SU-DHL-6 (cell line): ENCODE measurements around the gene CDC45.
A peak's percentile ranks its signal among the peaks of the same experiment; 100 is the strongest.

Source experiments
- H2AFZ ChIP-seq: fragments of 200-600 bp; sonication (generic); 2 replicates; pipeline ENCODE4 v1.6.1; 2014; ENCODE audit warnings: low read depth, mild to moderate bottlenecking, moderate library complexity, mixed read lengths, antibody characterized with exemption, low read length; ENCODE audit not compliant: severe bottlenecking
- H3F3A ChIP-seq: fragments of 200-600 bp; shearing (Covaris generic); 2 replicates; pipeline ENCODE4 v1.6.0; 2016; ENCODE audit warnings: antibody characterized with exemption, mild to moderate bottlenecking; ENCODE audit not compliant: insufficient read depth
- H3K27ac ChIP-seq: fragments of 200-600 bp; sonication (generic); 2 replicates; pipeline ENCODE4 v1.5.1; 2016; ENCODE audit warnings: low read depth, mild to moderate bottlenecking, low read length, moderate library complexity, mixed read lengths
- H3K27me3 ChIP-seq: fragments of 200-600 bp; sonication (generic), shearing (Covaris generic); 2 replicates; pipeline ENCODE4 v1.6.0; 2014; ENCODE audit warnings: mild to moderate bottlenecking, low read length
- H3K36me3 ChIP-seq: fragments of 200-600 bp; sonication (generic); 2 replicates; pipeline ENCODE4 v1.6.1; 2014; ENCODE audit warnings: mild to moderate bottlenecking, low read length, mixed read lengths
- H3K4me2 ChIP-seq: fragments of 300-600, 200-600 bp; shearing (Covaris generic), sonication (generic); 2 replicates; pipeline ENCODE4 v1.6.0; 2014; ENCODE audit warnings: low read length, low read depth, mild to moderate bottlenecking; ENCODE audit not compliant: poor library complexity, severe bottlenecking
- H3K4me3 ChIP-seq: fragments of 200-600 bp; sonication (generic); 2 replicates; pipeline ENCODE4 v1.5.1; 2014; ENCODE audit warnings: antibody characterized with exemption, low read length, mild to moderate bottlenecking, mixed read lengths; ENCODE audit not compliant: insufficient read depth, poor library complexity, severe bottlenecking
- H3K79me2 ChIP-seq: fragments of 200-600 bp; sonication (generic); 2 replicates; pipeline ENCODE4 v1.6.1; 2014; ENCODE audit warnings: mild to moderate bottlenecking, low read length, moderate library complexity; ENCODE audit not compliant: insufficient read depth
- H3K9ac ChIP-seq: fragments of 200-600 bp; sonication (generic); 2 replicates; pipeline ENCODE4 v1.7.0; 2014; ENCODE audit warnings: mild to moderate bottlenecking, low read length
- H3K9me2 ChIP-seq: fragments of 200-600 bp; sonication (generic); replicated peaks from 2 replicates; pipeline ENCODE4 v1.6.1; 2014; ENCODE audit warnings: low read length; ENCODE audit not compliant: insufficient read depth
- H3K9me3 ChIP-seq: fragments of 200-600 bp; sonication (generic); 2 replicates; pipeline ENCODE4 v1.6.1; 2014; ENCODE audit warnings: low read length, mixed read lengths; ENCODE audit not compliant: insufficient read depth
- H4K20me1 ChIP-seq: fragments of 200-600 bp; sonication (generic); 2 replicates; pipeline ENCODE4 v1.6.1; 2014; ENCODE audit warnings: low read depth, mild to moderate bottlenecking, antibody characterized with exemption, low read length, moderate library complexity, mixed read lengths
- CTCF ChIP-seq: fragments of 200-600 bp; sonication (generic); IDR thresholded peaks from one replicate; pipeline ENCODE4 v1.5.1; 2017; ENCODE audit warnings: antibody characterized with exemption, mild to moderate bottlenecking, low read length, moderate library complexity; ENCODE audit not compliant: insufficient read depth, poor library complexity, severe bottlenecking
- EZH2phosphoT487 ChIP-seq: fragments of 200-600 bp; sonication (generic), shearing (Covaris generic); conservative IDR thresholded peaks from 2 replicates; pipeline ENCODE4 v1.6.1; 2018; ENCODE audit warnings: mild to moderate bottlenecking, antibody characterized with exemption, low read length, moderate library complexity, mixed read lengths

CDC45 gene

DNA sequence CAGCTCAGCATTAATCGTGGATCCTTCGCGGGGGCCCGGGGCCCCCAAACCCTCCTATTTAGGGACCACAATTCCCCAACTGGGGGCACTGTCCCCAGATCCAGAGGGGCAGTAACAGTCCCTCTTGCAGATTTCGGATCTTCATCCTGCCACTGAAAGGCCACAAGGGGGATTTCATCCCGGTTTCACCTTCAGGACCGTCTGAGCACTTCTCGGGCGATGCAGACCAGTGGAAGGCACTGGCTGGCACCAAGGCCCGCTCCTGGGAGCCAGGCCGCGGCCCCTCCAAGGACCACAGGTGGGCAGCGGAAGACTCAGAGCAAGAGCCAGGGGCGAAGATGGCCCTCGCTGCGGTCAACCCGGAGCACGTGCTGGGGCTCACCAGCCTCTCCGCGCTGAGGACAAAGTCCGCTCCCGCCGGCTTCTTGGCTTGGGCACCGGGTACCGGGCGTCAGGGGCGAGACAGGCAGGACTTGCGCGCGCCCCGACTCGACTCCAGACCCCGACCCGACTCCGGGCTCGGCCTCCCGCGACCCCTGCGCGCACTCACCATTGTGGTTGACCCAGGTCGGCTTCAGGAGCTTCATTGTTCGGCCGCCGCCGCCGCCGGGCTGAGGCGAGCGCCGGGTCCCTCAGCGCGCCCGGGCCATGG lies 48.7 kb upstream of the CDC45 start:
- no peaks in the 10 kb centered on the region for H3K9me2 ChIP-seq
- no peaks in the 10 kb centered on the region for H3K36me3 ChIP-seq
- TF ChIP-seq CTCF = no peak
- TF ChIP-seq EZH2phosphoT487 = no peak
- H3F3A ChIP-seq = no peaks in the 10 kb centered on the region
- no peak overlapping the region for H2AFZ ChIP-seq
- peak overlapping the region; percentile 95 for H3K4me3 ChIP-seq
- H3K9me3 ChIP-seq = no peaks in the 10 kb centered on the region
- H3K4me2 ChIP-seq = peak overlapping the region; percentile 83
- no peaks in the 10 kb centered on the region for H3K27me3 ChIP-seq
- peak overlapping the region; percentile 97 for H3K9ac ChIP-seq
- 0 out of 2 replicates have a peak, but pooled peaks cover 3% of the 10 kb centered on the region for H4K20me1 ChIP-seq
- H3K27ac ChIP-seq = peak overlapping the region; percentile 60
- H3K79me2 ChIP-seq = peaks cover 53% of the 10 kb centered on the region

- Histone ChIP-seq H3K27ac (peak within 1 kb of the TSS; percentile 86), H3F3A (no peaks in the 10 kb centered on the region), H3K9me2 (no peaks in the 10 kb centered on the region), H3K4me2 (peak within 1 kb of the TSS; percentile 83), H4K20me1 (0 out of 2 replicates have a peak, but pooled peaks cover 3% of the 10 kb centered on the region), H3K9me3 (no peaks in the 10 kb centered on the region), H3K36me3 (no peaks in the 10 kb centered on the region), H3K9ac (peak within 1 kb of the TSS; percentile 97), H3K4me3 (peak within 1 kb of the TSS; percentile 95), H3K27me3 (no peaks in the 10 kb centered on the region), H3K79me2 (peaks cover 46% of the 10 kb centered on the region), H2AFZ (peak within 1 kb of the TSS; percentile 82)
- TF ChIP-seq EZH2phosphoT487 = no peak
Measured at GRCh38 chr22:19431649-19432132, 48.0 kb upstream of the CDC45 start, which contains the start of gene HIRA. Gene HIRA, minus strand, starts transcription at chr22:19431733. Its CDS starts 257 bp downstream, at chr22:19431476.

DNA sequence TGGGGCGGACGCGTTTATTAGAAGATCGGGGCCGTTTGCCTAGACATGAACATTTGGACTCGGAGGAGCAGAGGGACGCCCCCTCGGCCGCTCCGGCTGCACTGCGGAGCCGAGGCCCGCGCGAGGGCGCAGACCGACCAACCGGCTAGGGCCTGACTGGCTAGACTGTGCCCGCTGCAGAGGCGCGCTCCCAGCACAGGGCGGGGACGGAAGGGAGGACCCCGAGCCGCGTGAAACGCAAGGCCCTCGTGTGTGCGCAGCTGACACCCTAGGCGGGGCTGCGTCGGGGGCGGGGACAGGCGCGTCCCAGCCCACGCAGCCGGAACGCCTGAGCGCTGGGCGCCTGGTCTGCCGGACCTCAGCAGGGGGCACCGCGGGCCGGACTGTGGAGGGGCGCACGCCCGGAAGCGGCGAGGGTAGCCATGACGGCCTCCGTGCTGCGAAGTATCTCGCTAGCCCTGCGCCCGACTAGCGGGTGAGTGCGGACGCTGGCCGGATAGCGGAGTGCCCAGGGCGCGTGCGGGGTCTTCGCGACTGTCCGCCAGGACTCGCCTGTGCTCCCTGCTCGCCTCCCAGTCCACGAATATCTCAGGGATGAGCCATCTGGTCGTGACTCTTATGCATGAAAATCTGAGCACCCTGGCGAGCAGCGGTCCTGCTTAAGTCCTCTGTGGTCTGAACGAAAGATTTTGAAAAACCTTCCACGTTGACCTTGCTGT lies 47.4 kb upstream of the CDC45 start, which contains the start of gene MRPL40:
Gene MRPL40, plus strand, starts transcription at position 413 of the 719 bp plus-strand sequence. Its CDS starts 10 bp downstream, at position 423.
- Histone ChIP-seq H4K20me1 (0 out of 2 replicates have a peak, but pooled peaks cover 1% of the 10 kb centered on the region), H3K9me2 (no peaks in the 10 kb centered on the region), H3K9ac (peak within 1 kb of the TSS; percentile 97), H3K4me3 (peak within 1 kb of the TSS; percentile 95), H3K4me2 (peak within 1 kb of the TSS; percentile 73), H3F3A (no peaks in the 10 kb centered on the region), H2AFZ (peak within 1 kb of the TSS; percentile 82), H3K9me3 (no peaks in the 10 kb centered on the region), H3K27ac (peak within 1 kb of the TSS; percentile 86), H3K79me2 (peaks cover 40% of the 10 kb centered on the region), H3K27me3 (no peaks in the 10 kb centered on the region), H3K36me3 (no peaks in the 10 kb centered on the region)
- TF ChIP-seq CTCF (no peak), EZH2phosphoT487 (no peak)
